Subcutaneous abdominal adipose tissue (tissue), 5 donors: ENCODE data around the gene PPWD1.
"Not testable (repeated sequence)": the region's sequence is repeated elsewhere in the genome, so short reads cannot be mapped to it uniquely, and the experiment has no call there.

Source experiments
- H3K27ac ChIP-seq: one replicate; pipeline ENCODE4 v1.7.0; 2013; ENCODE audit warnings: low read depth, mild to moderate bottlenecking, inconsistent platforms, low read length, moderate library complexity
- H3K27me3 ChIP-seq, 5 donors: one replicate each; pipeline ENCODE4 v1.7.0; 2013; ENCODE audit warnings: low read length in 5 of 5, inconsistent platforms in 1 of 5; ENCODE audit not compliant: control insufficient read depth in 5 of 5, insufficient read depth in 4 of 5
- H3K36me3 ChIP-seq, 5 donors: one replicate each; pipeline ENCODE4 v1.7.0; 2013; ENCODE audit warnings: low read length in 5 of 5; ENCODE audit not compliant: control insufficient read depth in 5 of 5, insufficient read depth in 5 of 5
- H3K4me1 ChIP-seq, 5 donors: one replicate each; pipeline ENCODE4 v1.7.0; 2013; ENCODE audit warnings: low read length in 5 of 5, mild to moderate bottlenecking in 3 of 5, moderate library complexity in 1 of 5; ENCODE audit not compliant: control insufficient read depth in 5 of 5, insufficient read depth in 5 of 5
- H3K4me3 ChIP-seq, 5 donors: one replicate each; pipeline ENCODE4 v1.7.0; 2013; ENCODE audit warnings: low read length in 5 of 5, low read depth in 1 of 5
- H3K9ac ChIP-seq, 5 donors: one replicate each; pipeline ENCODE4 v1.7.0; 2013; ENCODE audit warnings: low read length in 5 of 5, mild to moderate bottlenecking in 4 of 5, moderate library complexity in 3 of 5
- H3K9me3 ChIP-seq, 5 donors: one replicate each; pipeline ENCODE4 v1.7.0; 2013; ENCODE audit warnings: low read length in 5 of 5; ENCODE audit not compliant: control insufficient read depth in 5 of 5
- donor health status: healthy.
- donor health status: healthy.
- donor health status: healthy.
- donor health status: healthy.
- donor health status: healthy.

The PPWD1 gene

DNA sequence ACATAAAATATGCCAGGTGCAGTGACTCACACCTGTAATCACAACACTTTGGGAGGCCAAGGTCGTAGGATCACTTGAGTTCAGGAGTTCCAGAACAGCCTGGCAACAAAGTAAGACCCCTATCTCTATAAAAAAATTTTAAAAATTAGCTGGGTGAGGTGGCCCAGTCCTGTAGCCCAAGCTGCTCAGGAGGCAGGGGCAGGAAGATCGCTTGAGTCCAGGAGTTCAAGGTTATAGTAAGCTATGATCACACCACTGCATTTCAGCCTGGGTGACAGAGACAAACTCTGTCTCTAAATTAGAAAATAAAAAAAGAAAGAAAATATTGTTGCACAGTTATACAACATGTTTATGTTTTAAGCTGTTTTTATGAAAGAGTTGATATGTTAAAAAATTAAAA lies 6.9 kb upstream of the PPWD1 start:
- no peaks in the 10 kb centered on the region for H3K27me3 ChIP-seq
- H3K27ac ChIP-seq, result no peak overlapping the region
- H3K4me3 ChIP-seq, result no peak overlapping the region
- no peaks in the 10 kb centered on the region for H3K4me1 ChIP-seq
- no peak overlapping the region for H3K9ac ChIP-seq
- no peaks in the 10 kb centered on the region for H3K36me3 ChIP-seq
- no peaks in the 10 kb centered on the region for H3K9me3 ChIP-seq

DNA sequence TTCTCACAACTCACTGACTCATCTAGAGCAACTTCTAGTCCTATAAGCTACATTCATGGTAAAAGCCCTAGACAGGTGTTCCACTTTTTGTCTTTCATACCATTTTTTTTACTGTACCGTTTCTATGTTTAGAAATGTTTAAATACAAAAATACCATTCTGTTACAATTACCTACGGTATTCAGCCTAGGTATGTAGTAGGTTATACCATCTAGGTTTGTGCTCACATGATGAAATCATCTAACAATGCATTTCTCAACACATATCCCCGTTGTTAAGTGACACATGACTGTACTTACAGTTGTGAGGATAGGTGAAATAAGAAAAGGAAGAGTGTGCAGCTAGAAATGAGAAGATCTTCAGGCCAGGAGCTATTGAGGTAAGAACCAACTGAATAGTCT lies 6.4 kb upstream of the PPWD1 start:
- no peak overlapping the region for H3K4me3 ChIP-seq
- no peak overlapping the region for H3K9ac ChIP-seq
- H3K27ac ChIP-seq, result no peak overlapping the region
- H3K4me1 ChIP-seq, result no peaks in the 10 kb centered on the region
- no peaks in the 10 kb centered on the region for H3K36me3 ChIP-seq
- no peaks in the 10 kb centered on the region for H3K9me3 ChIP-seq
- no peaks in the 10 kb centered on the region for H3K27me3 ChIP-seq

DNA sequence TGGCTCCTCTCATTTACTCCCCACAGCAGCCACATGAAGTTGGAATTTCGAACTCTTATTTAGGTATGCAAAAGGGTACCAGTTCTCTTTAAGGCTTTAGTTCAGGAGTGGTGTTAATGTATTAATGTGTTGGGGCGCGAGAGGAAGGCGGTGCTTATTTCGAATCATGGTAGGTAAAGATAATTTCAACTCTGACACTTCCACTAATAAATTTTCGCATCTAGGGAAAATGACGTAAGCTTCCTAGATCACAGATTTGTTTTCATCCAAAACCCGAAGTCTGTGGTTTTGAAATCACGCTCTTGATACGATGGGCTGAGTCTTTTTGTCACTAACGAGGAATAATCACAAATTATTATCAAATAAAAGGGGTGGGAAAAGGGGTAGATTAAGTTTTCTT lies 681 bp downstream of the PPWD1 start:
- H3K9ac ChIP-seq, result peak overlapping the region; percentile 96 to 99 (median 99)
- peak overlapping the region; percentile 95 for H3K27ac ChIP-seq
- H3K4me3 ChIP-seq, result peak overlapping the region; percentile 97 to 100 (median 100)
- no peaks in the 10 kb centered on the region for H3K9me3 ChIP-seq
- H3K27me3 ChIP-seq, result no peaks in the 10 kb centered on the region
- H3K36me3 ChIP-seq, result peaks cover 3 to 10% (median 3%) of the 10 kb centered on the region in 5 donors
- peaks cover 3 to 33% (median 25%) of the 10 kb centered on the region in 5 donors for H3K4me1 ChIP-seq

GRCh38 chr5:65566505-65566904 lies 3.4 kb downstream of the PPWD1 start:
- H3K9ac ChIP-seq, result no peak overlapping the region
- no peaks in the 10 kb centered on the region for H3K27me3 ChIP-seq
- peaks cover 3 to 24% (median 6%) of the 10 kb centered on the region in 5 donors for H3K36me3 ChIP-seq
- H3K4me1 ChIP-seq, result peaks cover 3 to 33% (median 25%) of the 10 kb centered on the region in 5 donors
- H3K9me3 ChIP-seq, result no peaks in the 10 kb centered on the region
- no peak overlapping the region for H3K27ac ChIP-seq
- H3K4me3 ChIP-seq, result no peak overlapping the region

DNA sequence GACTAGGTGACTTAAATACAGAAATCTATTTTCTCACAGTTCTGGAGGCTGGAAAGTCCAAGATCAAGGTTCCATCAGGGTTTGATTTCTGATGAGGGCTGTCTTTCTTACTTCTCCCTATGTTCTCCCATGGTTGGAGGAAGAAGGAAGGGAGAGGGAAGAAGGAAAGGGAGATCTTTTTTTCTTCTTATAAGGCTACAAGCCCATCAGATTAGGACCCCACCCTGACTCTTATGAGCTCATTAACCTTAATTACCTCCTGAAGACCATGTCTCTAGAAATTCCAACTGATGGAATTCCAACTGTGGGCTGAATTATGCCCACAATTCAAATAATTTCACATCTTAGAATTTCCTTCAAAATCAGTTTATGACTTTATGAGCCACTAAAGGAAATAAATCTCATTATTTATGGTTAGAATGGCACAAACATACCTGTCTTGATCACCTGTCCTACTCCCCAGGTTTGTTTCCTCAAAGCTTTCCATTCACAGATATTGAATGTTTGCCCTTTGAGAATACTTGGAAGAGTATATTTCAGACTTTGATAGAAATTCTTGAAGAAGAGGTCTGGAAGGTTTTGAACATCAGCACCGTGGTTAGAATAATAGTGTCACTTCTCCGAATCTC lies 7.6 kb downstream of the PPWD1 start:
- H3K27me3 ChIP-seq, result no peaks in the 10 kb centered on the region
- H3K27ac ChIP-seq, result no peak overlapping the region
- no peak overlapping the region for H3K9ac ChIP-seq
- peaks cover 0 to 5% (median 0%) of the 10 kb centered on the region in 5 donors for H3K4me1 ChIP-seq
- H3K36me3 ChIP-seq, result peaks cover 9 to 43% (median 22%) of the 10 kb centered on the region in 5 donors
- H3K4me3 ChIP-seq, result no peak overlapping the region
- no peaks in the 10 kb centered on the region for H3K9me3 ChIP-seq

GRCh38 chr5:65577141-65577540 lies 14.0 kb downstream of the PPWD1 start:
- no peaks in the 10 kb centered on the region for H3K27me3 ChIP-seq
- H3K9me3 ChIP-seq, result no peaks in the 10 kb centered on the region
- H3K9ac ChIP-seq, result no peak overlapping the region
- H3K36me3 ChIP-seq, result peaks cover 31 to 48% (median 47%) of the 10 kb centered on the region in 5 donors
- no peak overlapping the region for H3K4me3 ChIP-seq
- no peaks in the 10 kb centered on the region for H3K4me1 ChIP-seq
- H3K27ac ChIP-seq, result no peak overlapping the region

- Histone ChIP-seq H3K9ac (no peak overlapping the region), H3K36me3 (peaks cover 59 to 80% (median 71%) of the 10 kb centered on the region in 5 donors)
Observed at GRCh38 chr5:65588694-65589093, 25.6 kb downstream of the PPWD1 start.

GRCh38 chr5:65601761-65602160 lies 38.7 kb downstream of the PPWD1 start:
- H3K27ac ChIP-seq, H3K27me3 ChIP-seq, H3K4me3 ChIP-seq, H3K9me3 ChIP-seq, H3K9ac ChIP-seq, H3K4me1 ChIP-seq: not testable (repeated sequence)
- peaks cover 52 to 78% (median 53%) of the 10 kb centered on the region in 5 donors for H3K36me3 ChIP-seq

More at GRCh38 chr5:65588694-65589093, 25.6 kb downstream of the PPWD1 start:
- H3K4me1 ChIP-seq, result no peaks in the 10 kb centered on the region
- no peak overlapping the region for H3K4me3 ChIP-seq
- H3K27ac ChIP-seq, result no peak overlapping the region
- H3K27me3 ChIP-seq, result no peaks in the 10 kb centered on the region
- H3K9me3 ChIP-seq, result no peaks in the 10 kb centered on the region

DNA sequence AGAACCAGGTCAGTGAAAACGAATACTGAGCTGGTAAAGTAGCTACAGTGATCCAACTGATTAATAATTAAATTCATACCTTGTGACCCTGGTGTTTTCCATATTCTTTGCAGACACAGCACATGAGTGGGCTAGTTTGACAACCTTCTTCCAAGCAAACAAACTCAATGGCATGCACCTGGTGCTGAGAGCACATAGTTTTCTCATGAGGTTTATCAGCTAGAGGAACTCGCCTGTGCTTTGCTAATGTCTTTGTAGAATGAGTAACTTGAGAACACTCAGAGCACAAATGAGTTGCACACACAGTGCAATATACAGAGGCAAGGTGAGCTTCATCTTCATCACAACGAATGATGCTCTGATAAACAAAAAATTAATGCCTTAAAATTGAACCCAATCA lies 48.4 kb downstream of the PPWD1 start:
- Histone ChIP-seq H3K27me3 (no peaks in the 10 kb centered on the region), H3K4me3 (no peak overlapping the region), H3K4me1 (no peaks in the 10 kb centered on the region), H3K9ac (no peak overlapping the region), H3K27ac (no peak overlapping the region), H3K9me3 (no peaks in the 10 kb centered on the region), H3K36me3 (peaks cover 58 to 76% (median 64%) of the 10 kb centered on the region in 5 donors)

- Histone ChIP-seq H3K27me3 (no peaks in the 10 kb centered on the region), H3K27ac (no peak overlapping the region), H3K4me1 (no peaks in the 10 kb centered on the region), H3K36me3 (peaks cover 49 to 70% (median 56%) of the 10 kb centered on the region in 5 donors), H3K4me3 (no peak overlapping the region), H3K9me3 (no peaks in the 10 kb centered on the region), H3K9ac (no peak overlapping the region)
Observed at GRCh38 chr5:65612298-65612907, 49.3 kb downstream of the PPWD1 start.
